IMR-90 (cell line): ENCODE measurements around the gene LPCAT2. TPM values are rescaled to one million over a fixed set of nuclear protein-coding genes. Genes with fewer than 3 reads are reported as not detected.

Experiments used
- ATAC-seq: fragments of 200-7000 bp; cut with Tn5 transposase; 2 replicates; pipeline ENCODE4 v1.9.1; 2020; ENCODE audit warnings: low read depth, mild to moderate bottlenecking, moderate library complexity
- BruUV-seq: library from RNA; stranded (reverse); fragments of 400-500 nt; replicated peaks from 2 replicates; lab custom pipeline; 2021; lab: Mats Ljungman, UMichigan
- CTCF ChIA-PET: fragments of 300-600 bp; formaldehyde crosslinking; extraction: SDS; loops from one replicate; lab custom pipeline; 2021; ENCODE audit warnings: antibody characterized with exemption; lab: Yijun Ruan, JAX
- POLR2A ChIA-PET: fragments of 300-600 bp; sonication (Branson Sonifier 250); formaldehyde crosslinking; loops from one replicate; lab custom pipeline; 2022; ENCODE audit warnings: antibody characterized with exemption; ENCODE audit not compliant: unreplicated experiment; lab: Charles Lee
- DNase-seq: peaks from one replicate; pipeline ENCODE4 v3.0.0; 2013
- H2AFZ ChIP-seq: replicated peaks from 2 replicates; pipeline ENCODE3; 2013; ENCODE audit warnings: low read length, mild to moderate bottlenecking; ENCODE audit not compliant: poor library complexity
- H2AK5ac ChIP-seq: 2 replicates; pipeline ENCODE4 v1.6.1; 2013; ENCODE audit warnings: low read depth, low read length, inconsistent platforms
- H2AK9ac ChIP-seq: replicated peaks from 2 replicates; pipeline ENCODE3; 2013; ENCODE audit warnings: mild to moderate bottlenecking, low read depth, low read length, moderate library complexity; ENCODE audit not compliant: poor library complexity
- H2BK120ac ChIP-seq: 2 replicates; pipeline ENCODE4 v1.6.1; 2013; ENCODE audit warnings: low read depth, low read length, inconsistent platforms
- H2BK15ac ChIP-seq: 3 replicates; pipeline ENCODE4 v1.6.1; 2013; ENCODE audit warnings: low read depth, low read length, inconsistent platforms
- H2BK20ac ChIP-seq: 2 replicates; pipeline ENCODE4 v1.6.1; 2013; ENCODE audit warnings: low read depth, mild to moderate bottlenecking, inconsistent platforms, low read length, moderate library complexity
- H2BK5ac ChIP-seq: 2 replicates; pipeline ENCODE4 v1.6.1; 2013; ENCODE audit warnings: mild to moderate bottlenecking, low read depth, low read length, inconsistent platforms; ENCODE audit not compliant: poor library complexity, severe bottlenecking
- H3K14ac ChIP-seq: replicated peaks from 2 replicates; pipeline ENCODE4 v1.6.1; 2013; ENCODE audit warnings: low read depth, low read length, inconsistent platforms
- H3K18ac ChIP-seq: 2 replicates; pipeline ENCODE4 v1.6.1; 2013; ENCODE audit warnings: low read depth, low read length, control low read depth
- H3K23ac ChIP-seq: 2 replicates; pipeline ENCODE4 v1.6.1; 2013; ENCODE audit warnings: low read depth, low read length, inconsistent platforms
- H3K27ac ChIP-seq: 2 replicates; pipeline ENCODE4 v1.5.1; 2013; ENCODE audit warnings: mild to moderate bottlenecking, control low read depth, low read length; ENCODE audit not compliant: insufficient read depth
- H3K27me3 ChIP-seq: 2 replicates; pipeline ENCODE4 v1.6.1; 2013; ENCODE audit warnings: low read length; ENCODE audit not compliant: control insufficient read depth, insufficient read depth
- H3K36me3 ChIP-seq: 2 replicates; pipeline ENCODE4 v1.6.1; 2013; ENCODE audit warnings: low read length, mixed read lengths; ENCODE audit not compliant: control insufficient read depth, insufficient read depth
- H3K4ac ChIP-seq: 2 replicates; pipeline ENCODE4 v1.6.1; 2013; ENCODE audit warnings: low read depth, low read length, inconsistent platforms
- H3K4me1 ChIP-seq: 2 replicates; pipeline ENCODE4 v1.6.1; 2013; ENCODE audit warnings: low read length, mixed read lengths; ENCODE audit not compliant: control insufficient read depth, insufficient read depth
- H3K4me2 ChIP-seq: 2 replicates; pipeline ENCODE4 v1.6.1; 2013; ENCODE audit warnings: low read depth, mild to moderate bottlenecking, control low read depth, low read length, moderate library complexity
- H3K4me3 ChIP-seq: 2 replicates; pipeline ENCODE4 v1.5.1; 2013; ENCODE audit warnings: low read depth, mild to moderate bottlenecking, control low read depth, low read length, moderate library complexity; ENCODE audit not compliant: insufficient read depth
- H3K56ac ChIP-seq: 2 replicates; pipeline ENCODE4 v1.6.1; 2013; ENCODE audit warnings: low read length, inconsistent platforms; ENCODE audit not compliant: insufficient read depth; ENCODE audit errors: extremely low read depth
- H3K79me1 ChIP-seq, 2 experiments: 2 replicates each; pipeline ENCODE4 v1.6.1; 2013; ENCODE audit warnings: low read length in 2 of 2, inconsistent platforms in 1 of 2, low read depth in 1 of 2
- H3K9ac ChIP-seq: 2 replicates; pipeline ENCODE4 v1.6.1; 2013; ENCODE audit warnings: low read depth, low read length, control low read depth
- H3K9me1 ChIP-seq: 2 replicates; pipeline ENCODE4 v1.6.1; 2013; ENCODE audit warnings: low read length, inconsistent platforms; ENCODE audit not compliant: insufficient read depth
- H3K9me3 ChIP-seq: 2 replicates; pipeline ENCODE4 v1.6.1; 2013; ENCODE audit warnings: low read length; ENCODE audit not compliant: control insufficient read depth, insufficient read depth
- H4K20me1 ChIP-seq: 2 replicates; pipeline ENCODE4 v1.6.1; 2013; ENCODE audit warnings: low read length, inconsistent platforms; ENCODE audit not compliant: insufficient read depth
- H4K5ac ChIP-seq: 2 replicates; pipeline ENCODE4 v1.6.1; 2013; ENCODE audit warnings: mild to moderate bottlenecking, low read depth, low read length, control low read depth
- H4K8ac ChIP-seq, 2 experiments: 2 replicates each; pipeline ENCODE4 v1.6.1; 2013; ENCODE audit warnings: low read depth in 2 of 2, low read length in 2 of 2, control low read depth in 1 of 2, inconsistent platforms in 1 of 2
- H4K91ac ChIP-seq: 2 replicates; pipeline ENCODE4 v1.6.1; 2013; ENCODE audit warnings: low read depth, low read length, inconsistent platforms; ENCODE audit not compliant: insufficient read depth
- CEBPB ChIP-seq: IDR thresholded peaks from 2 replicates; pipeline ENCODE4 v1.6.1; 2012; ENCODE audit warnings: low read depth, low read length, improper control_type of control experiment
- CTCF ChIP-seq: conservative IDR thresholded peaks from 2 replicates; pipeline ENCODE4 v1.5.1; 2012; ENCODE audit warnings: mild to moderate bottlenecking, low read depth, low read length, improper control_type of control experiment
- MAFK ChIP-seq: IDR thresholded peaks from 2 replicates; pipeline ENCODE4 v1.6.1; 2012; ENCODE audit warnings: low read depth, low read length, improper control_type of control experiment
- MAZ ChIP-seq: IDR thresholded peaks from 2 replicates; pipeline ENCODE4 v1.6.1; 2012; ENCODE audit warnings: low read depth, mild to moderate bottlenecking, low read length, improper control_type of control experiment, moderate library complexity, borderline replicate concordance
- MXI1 ChIP-seq: IDR thresholded peaks from 2 replicates; pipeline ENCODE4 v1.6.1; 2012; ENCODE audit warnings: low read depth, mild to moderate bottlenecking, low read length, moderate library complexity, borderline replicate concordance
- POLR2A ChIP-seq: IDR thresholded peaks from 2 replicates; pipeline ENCODE4 v1.6.1; 2012; ENCODE audit warnings: mild to moderate bottlenecking, low read depth, low read length
- RAD21 ChIP-seq: IDR thresholded peaks from 2 replicates; pipeline ENCODE4 v1.6.1; 2012; ENCODE audit warnings: low read length, improper control_type of control experiment
- SMC3 ChIP-seq: fragments of 150-350 bp; IDR thresholded peaks from 2 replicates; pipeline ENCODE4 v1.6.1; 2016; ENCODE audit warnings: low read depth, mild to moderate bottlenecking, antibody characterized with exemption, low read length, moderate library complexity
- WGBS, 2 experiments: methylation state at CpG; one replicate each; pipeline versions ENCODE4 v1.1.5 to v1.1.7; 2013; ENCODE audit warnings: missing lambda C conversion rate in 2 of 2; ENCODE audit not compliant: insufficient read length in 1 of 2; ENCODE audit errors: extremely low coverage in 2 of 2; 5-methylcytosine and 5-hydroxymethylcytosine counted together
- dilution Hi-C: fragments of 300-500 bp; cut with HindIII; formaldehyde crosslinking; loops from one replicate; pipeline ENCODE4 v1.14.3; 2018; ENCODE audit warnings: low sequenced_read_pairs; ENCODE audit not compliant: unreplicated experiment
- in situ Hi-C: fragments of 300-500 bp; cut with MboI; formaldehyde crosslinking; loops from 3 replicates; pipeline ENCODE4 v1.14.3; 2019; ENCODE audit warnings: low sequenced_read_pairs, inconsistent platforms, mixed read lengths
- intact Hi-C: fragments of 100-400 bp; cut with micrococcal nuclease; formaldehyde crosslinking; loops from 2 replicates; pipeline ENCODE4 v1.10.0; 2022
- polyA plus RNA-seq, 3 experiments: library from polyadenylated mRNA; depleted of rRNA; stranded (reverse); fragments of >200 nt; gene quantifications; 2 replicates each; pipeline ENCODE4 v1.2.3, GENCODE V29; 2012; ENCODE audit warnings: low replicate concordance in 1 of 3
- total RNA-seq: library from RNA; depleted of rRNA; stranded (reverse); fragments of >200 nt; gene quantifications from 2 replicates; pipeline ENCODE4 v1.2.3, GENCODE V29; 2012

Gene LPCAT2
- total and polyA plus RNA-seq, 2 of the 4 experiments (the other 2 are of a cell fraction), result 8.6 to 8.7 TPM

GRCh38 chr16:55500530-55501011 is 8.3 kb upstream of the LPCAT2 start:
- peak overlapping the region; percentile 48 for H2AK9ac ChIP-seq
- H3K4ac ChIP-seq, result peak overlapping the region; percentile 82
- H3K18ac ChIP-seq, result peak overlapping the region; percentile 8
- WGBS, 2 experiments, result no CpG with 5 or more reads among the region's 3 CpGs
- DNase-seq, result peak; percentile 34
- H3K79me1 ChIP-seq, result peaks cover 0 to 16% of the 10 kb centered on the region in 2 experiments; a peak in 2 of 4 replicates
- peaks cover 18% of the 10 kb centered on the region for H3K9me1 ChIP-seq
- H3K4me1 ChIP-seq, result peaks cover 33% of the 10 kb centered on the region
- peak overlapping the region; percentile 20 to 66; a peak in 3 of 4 replicates for H4K8ac ChIP-seq
- H3K27me3 ChIP-seq, result no peaks in the 10 kb centered on the region
- H3K56ac ChIP-seq, result peak overlapping the region; percentile 31; the same call in 1 of the 2 replicates
- H3K23ac ChIP-seq, result peak overlapping the region; percentile 13
- H2BK120ac ChIP-seq, result peak overlapping the region; percentile 73
- no peaks in the 10 kb centered on the region for H3K9me3 ChIP-seq
- H3K9ac ChIP-seq, result peak overlapping the region; percentile 24; the same call in 1 of the 2 replicates
- H3K14ac ChIP-seq, result peak overlapping the region; percentile 11
- no peak overlapping the region for H3K4me3 ChIP-seq
- ChIA-PET CTCF (interaction anchor here (0.6 to 2.4 kb wide), 5 partner anchors 9 to 1780 kb away, joined by 3 to 11 read pairs (median 3); no protein-coding TSS in a partner anchor), POLR2A (interaction anchor here (0.6 to 1.6 kb wide), 3 partner anchors 20 to 1518 kb away, joined by 3 to 4 read pairs (median 4); partner anchors contain the start of gene MMP2)
- H4K20me1 ChIP-seq, result peaks cover 3% of the 10 kb centered on the region
- H3K27ac ChIP-seq, result peak overlapping the region; percentile 83
- H3K36me3 ChIP-seq, result peaks cover 57% of the 10 kb centered on the region
- ATAC-seq, result peak; percentile 13
- intact Hi-C loops, result loop anchor here (1.0 kb wide), 1 partner anchor 20 kb away; no protein-coding TSS in a partner anchor
- peak overlapping the region; percentile 4 for H2BK20ac ChIP-seq
- H3K4me2 ChIP-seq, result peak overlapping the region; percentile 4; the same call in 1 of the 2 replicates
- in situ Hi-C loops, result no loop called here
- peak overlapping the region; percentile 83 for H2BK5ac ChIP-seq
- peak overlapping the region; percentile 33; the same call in 2 of the 3 replicates for H2BK15ac ChIP-seq
- dilution Hi-C loops, result no loop called here
- peak overlapping the region; percentile 38 for H2AFZ ChIP-seq
- peak overlapping the region; percentile 7 for H4K5ac ChIP-seq
- TF ChIP-seq MAFK (no peak), CEBPB (no peak), MAZ (no peak; the same call in 1 of the 2 replicates), MXI1 (no peak), SMC3 (no peak), CTCF (no peak), POLR2A (peak; percentile 5; the same call in 1 of the 2 replicates), RAD21 (no peak)
- H4K91ac ChIP-seq, result peak overlapping the region; percentile 56
- H2AK5ac ChIP-seq, result peak overlapping the region; percentile 75
- BruUV-seq, result no TSS peak
